NB4 (cell line): ENCODE results near the gene PATE1.

Experiments used
- CTCF ChIP-seq: IDR thresholded peaks from one replicate; pipeline ENCODE4 v1.5.1; 2012; ENCODE audit warnings: low read depth, low read length
- POLR2A ChIP-seq: IDR thresholded peaks from 2 replicates; pipeline ENCODE4 v1.6.1; 2011; ENCODE audit warnings: mild to moderate bottlenecking; ENCODE audit not compliant: insufficient read length; ENCODE audit errors: extremely low read depth

GRCh38 chr11:125768336-125769046 lies 22.4 kb downstream of the PATE1 start:
- TF ChIP-seq CTCF (no peak), POLR2A (no peak)
